ENCODE measurements around the gene PDE6A. TPM values are rescaled to one million over a fixed set of nuclear protein-coding genes. Genes with fewer than 3 reads are reported as not detected.

PDE6A gene
- total RNA-seq, 4 donors from 2014 or later, result 0.04 to 3.8 (median 2.2) TPM

DNA sequence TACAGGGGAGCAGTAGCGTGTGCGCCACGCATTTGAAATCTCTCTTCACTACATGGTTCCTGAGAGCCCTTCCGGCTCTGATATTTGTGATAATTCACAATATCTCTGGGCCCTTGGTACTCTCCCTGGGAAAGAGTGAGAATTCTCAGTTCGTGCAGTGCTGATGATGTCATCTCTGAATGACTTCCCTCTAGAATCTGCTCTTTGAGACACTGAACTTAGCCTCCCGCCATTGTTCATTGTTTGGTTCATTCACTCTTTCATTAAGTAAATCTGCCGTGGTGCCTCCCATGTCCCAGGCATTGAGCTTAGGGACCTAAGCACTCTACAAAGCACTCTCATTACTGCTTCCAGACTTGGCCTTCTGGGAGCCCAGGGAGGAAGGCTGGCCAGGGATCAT is 120.5 kb downstream of the PDE6A start:
- Histone ChIP-seq H3K27ac (peak overlapping the region; percentile 57 to 91 (median 82)), H3K9me3 (no peaks in the 10 kb centered on the region), H3K4me1 (peaks cover 0 to 72% (median 42%) of the 10 kb centered on the region in 3 donors), H3K27me3 (no peaks in the 10 kb centered on the region), H3K4me3 (no peak overlapping the region), H3K36me3 (peaks cover 0 to 62% (median 0%) of the 10 kb centered on the region in 3 donors)
- intact Hi-C loops (cut with DNase I), result no loop called here
- TF ChIP-seq POLR2A (IDR thresholded peaks at IDR 0.05), result no peak
- TF ChIP-seq, protein P1, sequence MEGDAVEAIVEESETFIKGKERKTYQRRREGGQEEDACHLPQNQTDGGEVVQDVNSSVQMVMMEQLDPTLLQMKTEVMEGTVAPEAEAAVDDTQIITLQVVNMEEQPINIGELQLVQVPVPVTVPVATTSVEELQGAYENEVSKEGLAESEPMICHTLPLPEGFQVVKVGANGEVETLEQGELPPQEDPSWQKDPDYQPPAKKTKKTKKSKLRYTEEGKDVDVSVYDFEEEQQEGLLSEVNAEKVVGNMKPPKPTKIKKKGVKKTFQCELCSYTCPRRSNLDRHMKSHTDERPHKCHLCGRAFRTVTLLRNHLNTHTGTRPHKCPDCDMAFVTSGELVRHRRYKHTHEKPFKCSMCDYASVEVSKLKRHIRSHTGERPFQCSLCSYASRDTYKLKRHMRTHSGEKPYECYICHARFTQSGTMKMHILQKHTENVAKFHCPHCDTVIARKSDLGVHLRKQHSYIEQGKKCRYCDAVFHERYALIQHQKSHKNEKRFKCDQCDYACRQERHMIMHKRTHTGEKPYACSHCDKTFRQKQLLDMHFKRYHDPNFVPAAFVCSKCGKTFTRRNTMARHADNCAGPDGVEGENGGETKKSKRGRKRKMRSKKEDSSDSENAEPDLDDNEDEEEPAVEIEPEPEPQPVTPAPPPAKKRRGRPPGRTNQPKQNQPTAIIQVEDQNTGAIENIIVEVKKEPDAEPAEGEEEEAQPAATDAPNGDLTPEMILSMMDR (IDR thresholded peaks at IDR 0.05), result no peak
- DNase-seq, result no peak
- 87 to 91% methylated on average over 6 to 7 of the region's 7 CpGs for WGBS, 2 donors

- Histone ChIP-seq H3K9me3 (no peaks in the 10 kb centered on the region), H3K4me3 (no peak overlapping the region), H3K36me3 (peaks cover 0 to 57% (median 0%) of the 10 kb centered on the region in 3 donors), H3K27ac (peak overlapping the region; percentile 57 to 91 (median 82)), H3K4me1 (peaks cover 0 to 64% (median 38%) of the 10 kb centered on the region in 3 donors), H3K27me3 (no peaks in the 10 kb centered on the region)
- intact Hi-C loops (cut with DNase I), result no loop called here
- 70 to 81% methylated on average over 2 to 4 of the region's 5 CpGs for WGBS, 2 donors
- TF ChIP-seq, protein P1 (IDR thresholded peaks at IDR 0.05), result no peak
- TF ChIP-seq POLR2A (IDR thresholded peaks at IDR 0.05), result no peak
- no peak for DNase-seq
Observed at GRCh38 chr5:149823375-149823774, 121.2 kb downstream of the PDE6A start.

- 86 to 92% methylated on average over 4 to 5 of the region's 5 CpGs for WGBS, 2 donors
- no peaks in the 10 kb centered on the region for H3K9me3 ChIP-seq
- peak overlapping the region in 1 of 4 donors; percentile 78 for H3K27ac ChIP-seq
- H3K36me3 ChIP-seq, result peaks cover 0 to 48% (median 0%) of the 10 kb centered on the region in 3 donors
- H3K4me1 ChIP-seq, result peaks cover 0 to 57% (median 38%) of the 10 kb centered on the region in 3 donors
- intact Hi-C loops (cut with DNase I), result no loop called here
- H3K4me3 ChIP-seq, result no peak overlapping the region
- H3K27me3 ChIP-seq, result no peaks in the 10 kb centered on the region
- DNase-seq, result no peak
- TF ChIP-seq, protein P1 (IDR thresholded peaks at IDR 0.05), result no peak
- no peak for TF ChIP-seq POLR2A (IDR thresholded peaks at IDR 0.05)
Observed at GRCh38 chr5:149822301-149822700, 122.3 kb downstream of the PDE6A start.

GRCh38 chr5:149820536-149821510 is 123.8 kb downstream of the PDE6A start:
- Histone ChIP-seq H3K4me1 (peaks cover 0 to 49% (median 35%) of the 10 kb centered on the region in 3 donors), H3K9me3 (no peaks in the 10 kb centered on the region), H3K27me3 (no peaks in the 10 kb centered on the region), H3K27ac (no peak overlapping the region), H3K4me3 (no peak overlapping the region), H3K36me3 (peaks cover 0 to 33% (median 0%) of the 10 kb centered on the region in 3 donors)
- DNase-seq, result no peak
- 66 to 78% methylated on average over 14 to 16 of the region's 17 CpGs for WGBS, 2 donors
- intact Hi-C loops (cut with DNase I), result no loop called here
- TF ChIP-seq POLR2A (IDR thresholded peaks at IDR 0.05), result no peak
- TF ChIP-seq, protein P1 (IDR thresholded peaks at IDR 0.05), result no peak

DNA sequence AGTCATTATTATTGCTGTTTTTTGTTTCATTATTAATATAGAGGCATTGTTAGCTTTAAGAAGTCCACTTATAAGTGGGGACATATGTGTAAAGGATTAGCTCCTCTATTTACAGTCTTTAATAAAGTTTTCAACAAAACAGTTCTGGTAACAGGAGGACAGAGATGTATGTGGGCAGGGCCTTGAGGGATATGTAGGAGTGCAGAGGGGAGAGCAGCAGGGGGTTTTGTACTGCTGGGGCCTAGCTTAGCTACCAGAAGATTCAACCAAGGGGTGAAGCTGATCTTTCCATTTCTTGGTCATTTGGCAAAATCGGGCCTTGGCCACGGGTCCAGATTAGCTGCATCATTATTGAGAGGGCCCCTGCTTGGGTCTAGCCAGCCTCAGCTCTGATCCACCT is 124.6 kb downstream of the PDE6A start:
- intact Hi-C loops (cut with DNase I), result no loop called here
- H3K27me3 ChIP-seq, result no peaks in the 10 kb centered on the region
- no peaks in the 10 kb centered on the region for H3K9me3 ChIP-seq
- H3K4me3 ChIP-seq, result no peak overlapping the region
- H3K36me3 ChIP-seq, result peaks cover 0 to 25% (median 0%) of the 10 kb centered on the region in 3 donors
- no peak for TF ChIP-seq POLR2A (IDR thresholded peaks at IDR 0.05)
- TF ChIP-seq, protein P1 (IDR thresholded peaks at IDR 0.05), result no peak
- H3K4me1 ChIP-seq, result peaks cover 0 to 41% (median 32%) of the 10 kb centered on the region in 3 donors
- no peak for DNase-seq
- WGBS, 2 donors, result no CpG with 5 or more reads among the region's 2 CpGs
- no peak overlapping the region for H3K27ac ChIP-seq
